Mesendoderm (in vitro differentiated cells): ENCODE measurements around the gene IL27RA.
"Not testable (repeated sequence)": the region's sequence is repeated elsewhere in the genome, so short reads cannot be mapped to it uniquely, and the experiment has no call there.

ENCODE experiments used
- DNase-seq: peaks from one replicate; pipeline ENCODE4 v3.0.0; 2013
- H2AK5ac ChIP-seq: 2 replicates; pipeline ENCODE4 v1.6.1; 2013; ENCODE audit warnings: low read length, inconsistent platforms
- H2BK120ac ChIP-seq: 2 replicates; pipeline ENCODE4 v1.6.1; 2013; ENCODE audit warnings: low read depth, mild to moderate bottlenecking, low read length, moderate library complexity, mixed read lengths
- H2BK15ac ChIP-seq: replicated peaks from 2 replicates; pipeline ENCODE4 v1.6.1; 2013; ENCODE audit warnings: low read depth, mild to moderate bottlenecking, moderate library complexity
- H2BK5ac ChIP-seq: 2 replicates; pipeline ENCODE4 v1.6.1; 2013; ENCODE audit warnings: low read length, inconsistent platforms
- H3K18ac ChIP-seq: 2 replicates; pipeline ENCODE4 v1.6.1; 2013; ENCODE audit warnings: mild to moderate bottlenecking, low read length, mixed read lengths
- H3K23ac ChIP-seq: one replicate; pipeline ENCODE4 v1.6.1; 2013; ENCODE audit warnings: low read length
- H3K27ac ChIP-seq: 2 replicates; pipeline ENCODE4 v1.5.1; 2013; ENCODE audit warnings: low read depth, mild to moderate bottlenecking, inconsistent platforms, low read length, moderate library complexity
- H3K27me3 ChIP-seq: 2 replicates; pipeline ENCODE4 v1.6.1; 2013; ENCODE audit warnings: low read length, control low read depth, mild to moderate bottlenecking, inconsistent platforms; ENCODE audit not compliant: insufficient read depth, poor library complexity
- H3K36me3 ChIP-seq: 2 replicates; pipeline ENCODE4 v1.6.1; 2013; ENCODE audit warnings: low read length, inconsistent platforms; ENCODE audit not compliant: control insufficient read depth, insufficient read depth
- H3K4ac ChIP-seq: one replicate; pipeline ENCODE4 v1.6.1; 2013; ENCODE audit warnings: low read depth, mild to moderate bottlenecking, low read length, moderate library complexity
- H3K4me1 ChIP-seq: 2 replicates; pipeline ENCODE4 v1.6.1; 2013; ENCODE audit warnings: low read depth, low read length, inconsistent platforms; ENCODE audit not compliant: control insufficient read depth
- H3K4me2 ChIP-seq: 2 replicates; pipeline ENCODE4 v1.6.1; 2013; ENCODE audit warnings: low read length
- H3K4me3 ChIP-seq: 2 replicates; pipeline ENCODE4 v1.5.1; 2013; ENCODE audit warnings: mild to moderate bottlenecking, low read length
- H3K56ac ChIP-seq: one replicate; pipeline ENCODE4 v1.6.1; 2013; ENCODE audit warnings: low read length
- H3K79me1 ChIP-seq: 2 replicates; pipeline ENCODE4 v1.6.1; 2013; ENCODE audit warnings: low read length, inconsistent platforms
- H3K79me2 ChIP-seq: 2 replicates; pipeline ENCODE4 v1.6.1; 2013; ENCODE audit warnings: mild to moderate bottlenecking, low read length; ENCODE audit not compliant: control insufficient read depth, insufficient read depth
- H3K9ac ChIP-seq: 2 replicates; pipeline ENCODE4 v1.6.1; 2013; ENCODE audit warnings: low read length, inconsistent platforms
- H4K5ac ChIP-seq: one replicate; pipeline ENCODE4 v1.6.1; 2013; ENCODE audit warnings: low read length
- H4K8ac ChIP-seq: one replicate; pipeline ENCODE4 v1.6.1; 2013; ENCODE audit warnings: low read depth, mild to moderate bottlenecking, control low read depth, low read length, moderate library complexity
- WGBS: extraction: QIAGEN DNeasy Blood & Tissue Kit; methylation state at CpG from one replicate; pipeline ENCODE4 v1.1.7; 2013; ENCODE audit warnings: low lambda C conversion rate, missing lambda C conversion rate; ENCODE audit not compliant: insufficient coverage; ENCODE audit errors: extremely low coverage; 5-methylcytosine and 5-hydroxymethylcytosine counted together

Gene IL27RA

DNA sequence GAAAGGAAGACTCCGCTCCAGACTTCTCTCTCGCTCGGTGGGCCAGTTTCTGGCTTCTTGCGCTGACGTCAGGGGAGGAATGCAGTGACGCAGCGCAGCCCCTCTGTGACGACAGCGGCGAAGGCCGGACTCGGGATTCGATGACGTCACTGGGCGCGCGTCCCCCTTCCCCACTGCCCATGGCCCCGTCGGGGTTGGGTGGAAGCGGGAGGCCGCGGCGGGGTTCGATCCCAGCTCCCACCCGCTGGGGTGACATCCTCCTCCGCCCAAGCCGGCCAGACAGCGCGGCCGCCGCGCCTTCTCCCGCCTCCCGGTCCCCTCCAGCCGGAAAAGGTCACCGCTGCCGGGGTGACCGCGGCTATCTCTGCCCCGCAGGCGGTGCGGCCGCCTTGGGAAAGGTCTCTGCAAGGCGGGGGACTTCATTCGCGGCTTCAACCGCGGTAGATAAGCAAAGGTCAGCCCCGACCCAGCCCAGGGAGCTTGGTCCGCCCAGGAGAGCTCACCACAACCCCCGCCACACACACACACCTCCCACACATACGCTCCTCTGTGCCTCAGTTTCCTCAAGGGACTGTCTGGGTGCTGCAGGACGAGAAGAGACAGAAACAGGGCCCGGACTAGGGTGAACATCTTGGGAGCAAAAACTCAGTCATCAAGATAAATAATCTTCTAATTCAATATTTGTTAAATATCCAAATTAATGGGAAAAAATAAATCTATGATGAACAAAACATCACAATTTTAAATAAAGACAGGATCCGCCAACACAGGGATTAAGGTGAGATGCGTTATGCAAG is 24.6 kb upstream of the IL27RA start:
- peak overlapping the region; percentile 5 for H4K8ac ChIP-seq
- peak overlapping the region; percentile 86 for H2BK5ac ChIP-seq
- H3K4ac ChIP-seq = peak overlapping the region; percentile 28
- H3K79me2 ChIP-seq = peaks cover 5% of the 10 kb centered on the region
- H3K9ac ChIP-seq = peak overlapping the region; percentile 86
- no peak overlapping the region for H2BK120ac ChIP-seq
- no peaks in the 10 kb centered on the region for H3K27me3 ChIP-seq
- H2AK5ac ChIP-seq = no peak overlapping the region
- no peaks in the 10 kb centered on the region for H3K36me3 ChIP-seq
- H3K4me3 ChIP-seq = peak overlapping the region; percentile 76
- peaks cover 6% of the 10 kb centered on the region for H3K79me1 ChIP-seq
- H3K4me2 ChIP-seq = peak overlapping the region; percentile 66
- no peaks in the 10 kb centered on the region for H3K4me1 ChIP-seq
- DNase-seq = no peak
- no peak overlapping the region for H3K23ac ChIP-seq
- H2BK15ac ChIP-seq = no peak overlapping the region
- peak overlapping the region; percentile 82 for H3K27ac ChIP-seq
- no CpG with 5 or more reads among the region's 56 CpGs for WGBS
- H3K56ac ChIP-seq = peak overlapping the region; percentile 85
- no peak overlapping the region for H4K5ac ChIP-seq
- H3K18ac ChIP-seq = peak overlapping the region; percentile 41

- Histone ChIP-seq H3K4me2 (no peak overlapping the region), H3K4me1 (no peaks in the 10 kb centered on the region), H3K18ac (no peak overlapping the region), H3K4me3 (no peak overlapping the region), H3K79me1 (no peaks in the 10 kb centered on the region), H2BK15ac (no peak overlapping the region), H2BK5ac (no peak overlapping the region), H2AK5ac (no peak overlapping the region), H3K36me3 (no peaks in the 10 kb centered on the region), H3K9ac (no peak overlapping the region), H3K27me3 (no peaks in the 10 kb centered on the region), H3K4ac (no peak overlapping the region), H3K56ac (no peak overlapping the region), H3K27ac (no peak overlapping the region), H4K8ac (no peak overlapping the region), H3K23ac (no peak overlapping the region), H2BK120ac (no peak overlapping the region), H3K79me2 (no peaks in the 10 kb centered on the region), H4K5ac (no peak overlapping the region)
- no peak for DNase-seq
- WGBS = no CpG with 5 or more reads among the region's 2 CpGs
Observed at GRCh38 chr19:14012378-14012915, 19.1 kb upstream of the IL27RA start.

DNA sequence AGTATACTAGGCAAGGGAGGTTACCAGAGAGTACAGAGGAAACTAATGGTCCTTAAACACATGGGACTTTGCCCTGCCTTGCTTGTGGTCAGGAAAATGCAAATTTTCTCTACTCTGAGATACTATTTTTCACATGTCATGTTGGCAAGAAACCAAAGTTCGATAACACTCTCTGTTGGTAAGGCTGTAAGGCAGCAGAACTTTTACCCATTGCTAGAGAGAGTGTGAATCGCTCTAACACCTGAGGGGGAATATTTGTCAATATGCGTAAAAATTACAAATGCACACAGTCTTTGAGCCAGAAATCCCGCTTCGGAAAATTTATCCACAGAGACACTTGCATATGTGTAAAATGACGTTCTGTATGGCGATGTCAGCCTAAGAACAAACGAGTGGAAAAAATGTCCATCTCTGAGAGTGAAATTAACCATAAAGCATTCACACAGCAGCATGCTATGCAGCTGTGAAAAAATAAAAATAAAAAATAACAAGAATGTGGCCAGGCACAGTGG is 16.0 kb upstream of the IL27RA start:
- Histone ChIP-seq H3K27ac (no peak overlapping the region), H2BK15ac (no peak overlapping the region), H3K4me1 (no peaks in the 10 kb centered on the region), H3K79me1 (no peaks in the 10 kb centered on the region), H3K36me3 (no peaks in the 10 kb centered on the region), H3K56ac (no peak overlapping the region), H2BK120ac (no peak overlapping the region), H4K8ac (no peak overlapping the region), H2AK5ac (no peak overlapping the region), H2BK5ac (no peak overlapping the region), H3K27me3 (no peaks in the 10 kb centered on the region), H3K4ac (no peak overlapping the region), H3K18ac (no peak overlapping the region), H3K79me2 (no peaks in the 10 kb centered on the region), H3K4me2 (no peak overlapping the region), H4K5ac (no peak overlapping the region), H3K23ac (no peak overlapping the region), H3K4me3 (no peak overlapping the region), H3K9ac (no peak overlapping the region)
- DNase-seq = no peak
- no CpG with 5 or more reads among the region's 8 CpGs for WGBS

GRCh38 chr19:14019100-14019499 is 12.5 kb upstream of the IL27RA start:
- Histone ChIP-seq H2BK15ac (no peak overlapping the region), H3K18ac (no peak overlapping the region), H3K56ac (no peak overlapping the region), H3K4me1 (no peaks in the 10 kb centered on the region), H3K4me3 (no peak overlapping the region), H3K27ac (no peak overlapping the region), H2AK5ac (no peak overlapping the region), H3K4ac (no peak overlapping the region), H3K79me2 (no peaks in the 10 kb centered on the region), H3K23ac (no peak overlapping the region), H3K36me3 (no peaks in the 10 kb centered on the region), H2BK120ac (no peak overlapping the region), H2BK5ac (no peak overlapping the region), H3K4me2 (no peak overlapping the region), H3K9ac (no peak overlapping the region), H4K5ac (no peak overlapping the region), H3K79me1 (no peaks in the 10 kb centered on the region), H3K27me3 (no peaks in the 10 kb centered on the region), H4K8ac (no peak overlapping the region)
- no CpG with 5 or more reads among the region's 6 CpGs for WGBS
- no peak for DNase-seq

DNA sequence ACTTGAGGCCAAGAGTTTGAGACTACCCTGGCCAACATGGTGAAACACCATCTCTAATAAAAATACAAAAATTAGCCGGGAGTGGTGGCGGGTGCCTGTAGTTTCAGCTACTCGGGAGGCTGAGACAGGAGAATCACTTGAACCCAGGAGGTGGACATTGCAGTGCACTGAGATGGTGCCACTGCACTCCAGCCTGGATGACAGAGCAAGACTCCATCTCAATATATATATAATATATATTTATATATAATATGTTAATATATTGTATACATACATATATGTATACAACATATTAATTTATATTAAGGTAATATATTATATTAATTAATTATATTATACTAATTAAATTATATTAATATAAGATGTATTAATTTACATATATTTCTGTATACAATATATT is 11.8 kb upstream of the IL27RA start:
- not testable (repeated sequence) for H3K4me1 ChIP-seq, H3K36me3 ChIP-seq, H2BK15ac ChIP-seq, H4K8ac ChIP-seq, H3K9ac ChIP-seq, H4K5ac ChIP-seq, H3K4me2 ChIP-seq, H3K23ac ChIP-seq, H3K56ac ChIP-seq, H3K27ac ChIP-seq, H3K27me3 ChIP-seq, H2BK5ac ChIP-seq, H2BK120ac ChIP-seq, H3K4me3 ChIP-seq, H2AK5ac ChIP-seq, H3K4ac ChIP-seq, H3K18ac ChIP-seq, H3K79me1 ChIP-seq, H3K79me2 ChIP-seq, DNase-seq
- no CpG with 5 or more reads among the region's 3 CpGs for WGBS
